Activated CD4-positive, alpha-beta T cell treated with anti-CD3 and anti-CD28 coated beads, Interleukin-2, amount 50 U/mL, for 24 hours (primary cell): ENCODE data around the gene SBK2.
"Not testable (repeated sequence)": the region's sequence is repeated elsewhere in the genome, so short reads cannot be mapped to it uniquely, and the experiment has no call there.

ENCODE experiments used
- DNase-seq, 2 donors: peaks; one replicate each; pipeline ENCODE4 v3.0.0-alpha.2; 2020; ENCODE audit warnings: low read depth in 1 of 2, low spot score in 1 of 2

The SBK2 gene

DNA sequence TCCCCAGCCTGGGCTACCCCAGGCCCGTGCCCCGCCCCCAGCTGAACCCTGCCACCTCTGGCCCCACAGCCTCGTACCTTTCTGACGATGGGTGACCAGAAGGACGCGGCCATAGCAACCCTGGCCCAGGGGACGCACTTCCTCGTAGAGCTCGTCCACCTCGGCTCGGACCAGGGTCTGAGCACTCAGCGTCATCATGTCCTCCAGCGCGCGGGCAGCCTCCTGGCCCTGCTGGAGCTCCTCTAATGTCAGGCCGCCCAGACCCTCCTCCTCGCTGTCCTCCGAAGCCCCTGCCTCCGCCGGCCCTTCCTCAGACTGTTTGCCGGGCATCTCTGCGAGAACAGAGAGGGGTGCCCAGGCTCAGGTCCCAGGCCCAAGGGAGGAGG lies 975 bp downstream of the SBK2 start:
- DNase-seq: no peak

DNA sequence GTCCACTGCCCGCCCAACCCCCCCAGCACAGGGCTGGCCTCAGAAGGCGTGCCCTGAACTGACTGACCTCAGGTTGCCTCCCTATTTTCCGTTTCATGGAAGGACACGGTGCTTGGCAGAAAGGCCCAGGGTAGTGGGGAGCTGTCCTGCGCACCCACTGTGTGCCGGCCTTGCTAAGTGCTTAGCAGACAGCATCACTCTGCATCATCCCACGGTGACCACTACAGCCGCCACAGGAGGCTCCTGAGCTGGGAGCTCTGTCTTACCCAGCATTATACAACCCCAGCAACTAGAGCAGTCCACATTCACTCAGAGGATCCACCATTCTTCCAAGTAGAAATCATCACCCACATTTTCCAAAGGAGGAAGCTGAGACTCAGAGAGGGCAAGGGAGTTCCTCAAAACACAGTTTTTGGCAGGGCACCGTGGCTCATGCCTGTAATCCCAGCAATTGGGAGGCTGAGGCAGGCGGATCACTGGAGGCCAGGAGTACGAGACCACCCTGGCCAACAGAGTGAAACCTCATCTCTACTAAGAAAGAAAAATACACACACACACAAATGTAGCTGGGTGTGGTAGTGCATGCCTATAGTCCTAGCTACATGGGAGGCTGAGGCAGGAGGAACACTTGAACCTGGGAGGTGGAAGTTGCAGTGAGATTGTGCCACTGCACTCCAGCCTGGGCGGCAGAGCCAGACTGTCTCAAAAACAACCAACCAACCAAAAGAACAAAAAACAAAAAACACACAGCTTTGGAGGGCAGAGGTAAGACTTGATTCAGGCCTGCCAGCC lies 1.6 kb downstream of the SBK2 start:
- no peak for DNase-seq

DNA sequence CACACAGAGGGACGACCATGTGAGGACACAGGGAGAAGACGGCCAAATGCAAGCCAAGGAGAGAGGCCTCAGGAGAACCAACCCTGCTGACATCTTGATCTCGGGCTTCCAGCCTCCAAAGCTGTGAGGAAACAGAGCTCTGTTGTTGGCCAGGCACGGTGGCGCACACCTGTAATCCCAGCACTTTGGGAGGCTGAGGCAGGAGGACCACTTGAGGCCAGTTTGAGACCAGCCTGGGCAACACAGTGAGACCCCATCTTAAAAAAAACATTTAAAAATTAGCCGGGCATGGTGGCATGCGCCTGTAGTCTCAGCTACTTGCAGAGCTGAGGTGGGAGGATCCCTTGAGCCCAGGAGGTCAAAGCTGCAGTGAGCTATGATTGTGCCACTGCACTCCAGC lies 2.7 kb downstream of the SBK2 start:
- not testable (repeated sequence) for DNase-seq

DNA sequence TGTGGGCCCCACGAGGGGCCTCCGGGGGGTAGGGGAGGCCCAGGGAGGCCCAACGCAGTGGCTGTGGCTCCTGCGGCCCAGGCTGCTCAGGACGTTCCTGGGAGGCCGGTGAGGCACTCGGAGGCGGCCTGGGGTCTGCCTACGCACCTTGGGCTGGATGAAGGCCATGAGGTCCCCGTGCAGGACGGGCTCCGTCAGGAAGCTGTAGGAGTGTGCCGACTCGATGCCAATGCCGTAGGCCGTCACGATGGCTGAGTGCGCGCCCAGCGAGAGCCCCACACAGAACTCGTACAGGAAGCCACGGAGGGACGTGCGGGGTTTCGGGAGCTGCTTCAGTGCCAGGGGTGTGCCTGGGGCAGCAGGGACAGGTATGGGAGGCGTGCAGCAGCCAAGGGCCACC lies 5.9 kb downstream of the SBK2 start:
- no peak for DNase-seq

DNA sequence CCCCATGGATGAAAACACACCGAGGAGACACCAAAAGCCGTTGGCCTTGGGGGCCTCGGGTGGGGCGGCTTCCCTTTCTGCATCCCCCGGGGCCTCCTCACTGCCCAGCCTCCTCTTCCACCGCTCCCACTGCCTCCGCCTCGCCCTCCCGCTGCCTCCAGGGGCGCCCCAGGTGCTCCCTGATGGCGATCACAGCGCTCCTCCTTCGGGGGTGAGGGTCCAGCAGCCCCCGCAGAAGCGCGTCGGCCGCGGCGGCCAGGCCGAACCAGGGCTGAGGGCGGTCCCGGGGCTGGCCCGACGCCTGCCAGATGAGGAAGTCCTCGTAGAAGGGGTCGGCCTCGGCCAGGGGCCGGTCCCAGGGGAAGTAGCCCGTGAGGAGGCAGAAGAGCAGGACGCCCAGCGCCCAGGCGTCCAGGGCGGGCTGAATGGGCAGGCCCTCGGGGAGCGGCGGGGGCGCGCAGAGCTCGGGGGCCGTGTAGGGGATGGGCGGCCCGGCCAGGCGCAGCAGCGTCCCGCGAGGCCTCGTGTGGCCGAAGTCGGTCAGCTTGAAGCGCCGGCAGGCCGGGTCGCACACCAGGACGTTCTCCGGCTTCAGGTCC lies 7.2 kb downstream of the SBK2 start:
- DNase-seq: no peak

DNA sequence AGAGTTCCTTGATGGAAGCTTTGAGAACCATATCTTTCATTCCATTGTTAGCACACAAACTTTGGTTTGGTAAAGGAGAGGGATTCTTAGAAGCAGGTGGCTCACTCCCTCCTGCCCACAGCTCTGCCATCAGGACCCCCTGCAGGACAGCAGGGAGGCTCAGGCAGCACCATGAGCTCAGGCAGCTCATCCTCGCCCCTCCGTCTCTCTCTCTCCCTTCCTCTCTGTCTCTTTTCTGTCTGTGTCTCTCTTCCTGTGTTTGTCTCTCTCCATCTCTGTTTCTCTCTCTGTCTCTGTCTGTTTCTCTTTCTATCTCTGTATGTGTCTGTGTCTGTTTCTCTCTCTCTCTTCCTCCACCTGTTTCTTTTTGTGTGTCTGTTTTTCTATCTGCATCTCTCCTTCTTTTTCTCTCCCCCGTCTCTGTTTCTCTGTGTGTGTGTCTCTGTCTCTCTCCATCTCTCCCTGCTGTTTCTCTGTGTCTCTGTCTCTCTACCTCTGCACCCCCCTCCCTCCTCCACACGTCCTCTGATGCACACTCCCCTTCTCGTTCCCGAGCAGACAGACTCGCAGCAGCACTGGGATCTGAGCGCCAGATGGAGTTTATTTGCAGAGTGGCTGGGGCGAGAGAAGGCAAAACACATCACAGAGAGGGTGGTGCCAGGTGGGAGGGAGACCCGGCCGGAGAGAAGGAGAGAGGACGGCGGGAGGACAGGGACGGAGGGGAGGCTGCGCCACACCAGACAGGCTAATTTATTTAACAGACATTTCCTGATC lies 8.7 kb downstream of the SBK2 start:
- DNase-seq: no peak

DNA sequence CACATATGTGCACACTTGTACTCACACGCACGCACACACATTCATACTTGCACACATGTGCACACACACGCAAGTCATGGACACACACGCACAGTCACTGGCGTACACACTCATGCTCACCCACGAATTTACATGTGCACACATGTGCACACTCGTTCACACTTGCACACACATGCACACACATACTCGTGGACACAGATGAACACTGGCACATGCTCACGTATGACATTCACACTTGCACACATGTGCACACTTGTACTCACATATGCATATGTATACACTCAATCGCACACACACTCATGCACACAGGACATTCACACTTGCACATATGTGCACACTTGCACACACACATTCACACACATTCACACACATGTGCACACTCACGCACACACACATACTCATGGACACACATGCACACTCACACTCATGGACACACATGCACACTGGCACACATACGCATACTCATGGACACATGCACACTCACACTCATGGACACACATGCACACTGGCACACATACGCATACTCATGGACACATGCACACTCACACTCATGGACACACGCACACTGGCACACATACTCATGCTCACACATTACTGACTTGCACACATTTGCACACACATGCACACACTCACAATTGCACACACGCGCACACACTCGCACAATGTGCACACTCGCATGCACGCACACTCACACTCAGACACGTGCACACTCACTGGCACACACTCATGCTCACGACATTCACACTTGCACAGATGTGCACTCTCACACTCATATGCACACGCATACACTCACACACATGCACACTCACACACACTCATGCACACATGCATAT lies 9.5 kb downstream of the SBK2 start:
- DNase-seq: no peak

DNA sequence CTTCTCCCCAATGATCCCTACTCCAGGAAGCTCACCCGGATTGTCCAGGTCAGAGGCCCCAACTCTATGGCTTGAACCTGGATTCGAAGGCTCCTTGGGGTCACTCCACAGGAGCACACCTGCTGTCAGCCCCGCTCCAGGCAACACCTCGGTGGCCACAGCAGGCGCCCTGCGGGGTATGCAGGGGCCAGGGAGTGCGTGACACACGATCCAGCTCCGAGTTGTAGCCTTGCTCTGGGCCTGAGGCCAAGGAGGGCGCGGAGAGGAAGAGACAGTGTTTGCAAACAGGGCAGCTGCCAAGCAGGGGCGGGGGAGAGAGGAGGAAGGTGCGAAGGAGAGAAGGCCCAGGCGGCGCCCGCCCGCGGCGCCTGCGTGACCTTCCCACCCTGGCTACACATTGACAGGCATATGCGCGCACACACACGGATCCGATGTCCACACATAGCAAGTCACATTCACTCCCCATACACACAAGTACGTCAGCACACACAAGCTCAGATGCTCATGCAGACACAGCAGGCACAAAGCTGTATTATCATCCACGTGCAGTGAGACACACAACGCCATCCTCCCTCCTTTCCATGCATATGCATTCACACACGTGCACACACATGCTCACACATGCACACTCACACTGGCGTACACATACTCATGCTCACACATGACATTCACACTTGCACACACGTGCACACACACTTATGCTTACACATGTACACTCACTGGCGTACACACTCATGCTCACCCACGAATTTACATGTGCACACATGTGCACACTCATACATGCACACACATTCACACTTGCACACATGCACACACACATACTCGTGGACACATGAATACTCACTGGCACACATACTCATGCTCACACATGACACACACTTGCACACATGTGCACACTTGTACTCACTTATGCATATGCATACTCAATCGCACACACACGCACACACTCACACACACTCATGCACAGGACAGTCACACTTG lies 10.4 kb downstream of the SBK2 start:
- no peak for DNase-seq

DNA sequence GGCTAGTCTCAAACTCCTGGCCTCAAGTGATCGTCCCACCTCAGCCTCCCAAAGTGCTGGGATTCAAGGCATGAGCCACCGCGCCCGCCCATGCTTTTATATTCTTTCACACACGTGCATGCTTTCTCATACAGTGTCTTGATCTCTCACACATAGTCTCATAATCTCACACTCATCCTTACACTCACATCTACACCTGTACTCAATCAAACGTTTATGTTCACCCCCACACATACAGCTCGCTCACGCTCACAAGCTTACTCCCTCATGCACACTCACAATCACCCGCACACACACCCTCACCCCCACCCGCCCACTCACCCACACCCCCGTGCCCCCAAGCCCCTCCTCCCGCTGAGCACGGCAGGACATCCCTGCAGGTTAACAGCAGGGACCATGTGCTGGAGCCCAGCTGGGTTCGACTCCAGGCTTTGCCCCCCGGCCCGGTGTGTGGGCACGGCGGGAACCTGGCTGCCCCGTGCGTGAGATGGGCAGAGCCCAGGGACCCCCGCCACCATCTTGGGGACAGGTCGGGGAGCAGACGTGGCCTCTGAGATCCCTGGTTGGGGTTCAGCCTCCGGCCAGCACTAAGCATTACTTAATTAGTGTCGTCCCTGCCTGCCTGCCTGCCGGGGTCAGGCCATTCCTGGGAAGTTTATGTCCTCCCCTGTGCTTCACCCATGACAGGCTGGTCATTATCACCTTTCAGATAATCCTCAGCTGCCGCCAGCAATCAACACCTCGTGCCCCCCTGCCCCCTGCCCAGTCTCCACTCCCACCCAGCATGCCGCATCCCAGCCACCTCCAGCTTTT lies 11.4 kb downstream of the SBK2 start:
- DNase-seq: no peak

DNA sequence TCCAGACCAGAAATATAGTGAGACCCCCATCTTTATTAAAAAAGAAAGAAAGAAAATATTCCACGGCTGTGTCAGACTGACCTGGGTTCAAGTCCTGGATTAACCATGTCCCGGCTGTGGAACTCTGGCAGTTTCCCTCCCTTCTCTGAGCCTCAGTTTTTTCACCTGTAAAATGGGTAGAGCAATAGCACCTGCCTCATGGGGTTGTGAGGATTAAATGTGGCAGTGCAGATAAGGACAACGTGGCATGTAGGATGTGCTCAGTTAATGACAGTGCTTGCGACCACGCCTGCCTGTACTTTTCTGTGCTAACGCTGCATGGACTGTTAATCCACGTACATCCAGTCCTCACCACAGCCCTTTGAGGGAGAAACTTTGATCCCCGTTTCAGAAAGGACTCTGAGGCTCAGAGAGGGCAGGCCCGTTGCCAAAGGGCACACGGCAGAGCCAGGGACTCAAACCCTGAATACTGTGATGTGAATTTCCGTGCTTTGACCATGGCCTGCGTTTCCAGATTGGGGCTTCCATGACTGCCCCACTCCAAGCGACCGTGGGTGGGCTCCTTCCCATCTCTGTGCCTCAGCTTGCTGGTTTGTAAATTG lies 16.1 kb downstream of the SBK2 start:
- DNase-seq: no peak

DNA sequence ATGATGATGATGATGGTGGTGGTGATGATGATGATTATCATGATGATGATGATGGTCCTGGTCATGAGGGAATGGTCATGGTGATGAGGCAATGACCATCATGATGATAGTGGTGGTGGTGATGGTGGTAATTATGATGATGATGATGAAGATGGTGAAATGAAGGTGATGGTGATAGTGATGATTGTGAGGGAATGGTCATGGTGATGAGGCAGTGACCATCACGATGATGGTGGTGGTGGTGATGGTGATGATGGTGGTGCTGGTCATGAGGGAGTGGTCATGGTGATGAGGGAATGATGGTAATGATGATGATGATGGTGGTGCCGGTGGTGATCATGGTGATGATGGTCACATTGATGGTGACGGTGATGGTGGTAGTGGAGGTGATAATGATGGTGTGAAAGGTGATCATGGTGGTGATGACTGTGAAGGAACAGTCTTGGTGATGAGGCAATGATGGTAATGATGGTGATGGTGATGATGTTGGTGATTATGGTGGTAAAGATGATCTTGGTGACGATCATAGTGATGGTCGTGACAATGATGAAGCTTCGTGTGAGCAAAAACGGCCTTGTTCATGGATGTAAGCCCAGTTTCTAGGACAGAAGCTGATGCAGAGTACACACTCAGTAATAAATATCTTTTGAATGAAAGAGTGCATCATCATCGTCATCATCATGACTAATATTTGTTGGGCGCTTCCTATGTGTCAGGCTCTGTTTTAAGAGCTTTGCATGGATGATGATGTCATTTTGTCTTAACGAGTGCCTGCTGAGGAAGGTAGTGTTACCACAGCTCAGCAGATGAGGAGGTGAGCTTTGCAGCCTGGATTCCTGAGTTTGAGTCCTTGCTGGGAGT lies 17.3 kb downstream of the SBK2 start:
- no peak for DNase-seq

DNA sequence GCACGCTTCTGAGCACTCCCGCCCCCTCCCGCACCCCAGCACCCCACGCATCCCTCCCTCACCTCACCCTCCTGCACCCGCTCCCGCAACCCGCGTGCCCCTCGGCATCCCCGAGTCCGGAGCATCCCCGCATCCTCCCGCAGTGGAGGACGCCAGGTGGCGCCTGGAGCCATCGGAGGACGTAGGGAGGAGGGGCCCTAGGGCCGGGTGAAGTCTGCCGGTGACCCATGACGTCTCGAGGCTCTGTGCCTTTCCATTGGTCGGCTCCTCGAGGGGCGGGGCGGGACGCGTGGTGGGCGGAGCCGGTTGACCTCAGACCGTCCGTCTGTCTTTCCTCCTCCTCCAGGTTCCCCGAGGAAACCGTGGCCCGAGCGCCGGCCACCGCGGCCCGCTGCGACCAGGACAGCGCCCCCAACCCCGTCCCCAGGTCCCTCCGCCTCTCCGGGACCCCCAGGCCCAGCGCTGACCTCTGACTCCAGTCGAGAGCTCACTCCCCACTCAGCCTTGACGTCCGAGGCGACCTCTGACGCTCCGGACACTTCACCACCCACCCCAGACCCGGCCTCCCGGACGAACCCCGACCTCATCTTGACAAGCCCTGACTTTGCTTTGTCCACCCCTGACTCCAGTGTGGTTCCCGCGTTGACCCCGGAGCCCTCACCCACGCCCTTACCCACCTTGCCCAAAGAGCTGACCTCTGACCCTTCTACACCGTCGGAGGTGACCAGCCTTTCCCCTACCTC lies 19.9 kb downstream of the SBK2 start:
- DNase-seq: peak; percentile 91

DNA sequence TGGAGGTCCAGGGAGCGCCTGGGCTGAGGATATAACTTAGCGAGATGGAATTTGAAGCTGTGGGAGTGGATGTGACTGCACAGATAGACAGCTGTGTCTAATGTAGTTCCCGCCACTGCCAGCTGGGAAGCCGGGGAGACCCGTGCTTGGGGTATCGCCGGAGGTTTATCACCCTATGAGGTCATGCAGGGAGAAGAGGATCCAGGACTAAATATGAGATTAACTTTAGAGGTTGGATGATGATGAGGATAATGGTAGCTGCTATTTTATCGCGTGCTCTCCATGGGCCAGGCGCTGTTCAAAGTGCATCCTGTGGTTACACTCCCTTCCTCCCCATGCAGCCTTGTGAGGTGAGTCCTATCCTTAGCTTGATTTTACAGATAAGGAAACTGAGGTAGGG lies 28.8 kb downstream of the SBK2 start:
- no peak for DNase-seq

DNA sequence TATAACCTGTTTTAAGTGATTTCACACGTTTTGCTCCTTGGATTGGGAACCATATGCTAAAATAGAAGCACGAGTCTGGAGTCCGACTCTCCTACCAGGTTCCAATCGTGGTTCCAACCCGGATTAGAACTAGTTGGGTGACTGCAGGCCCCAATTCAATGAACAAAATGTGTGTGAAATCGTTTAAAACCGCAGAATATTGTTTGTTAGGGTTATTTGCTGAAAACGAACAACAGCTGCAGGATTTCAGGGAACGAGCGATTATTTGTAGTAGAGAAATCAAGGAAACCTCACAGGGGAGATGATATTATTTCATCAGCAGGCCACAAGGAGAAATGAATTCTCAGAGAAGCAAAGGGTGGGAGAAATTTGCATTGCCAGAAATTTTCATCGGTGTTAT lies 32.0 kb downstream of the SBK2 start:
- no peak for DNase-seq

DNA sequence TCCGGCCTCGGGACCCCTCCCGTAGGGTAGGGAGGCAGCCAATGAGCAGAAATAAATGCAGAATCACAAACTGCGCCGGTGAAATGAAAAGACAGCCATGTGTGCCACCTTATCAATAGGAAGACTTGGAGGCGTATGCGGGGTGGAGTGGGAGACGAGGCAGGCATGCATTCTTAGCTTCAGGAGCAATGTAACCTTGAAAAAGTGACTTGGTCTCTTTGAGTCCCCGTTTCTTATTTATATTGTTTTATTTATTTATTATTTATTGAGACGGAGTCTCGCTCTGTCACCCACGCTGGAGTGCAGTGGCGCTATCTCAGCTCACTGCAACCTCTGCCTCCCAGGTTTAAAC lies 32.7 kb downstream of the SBK2 start:
- DNase-seq: no peak

DNA sequence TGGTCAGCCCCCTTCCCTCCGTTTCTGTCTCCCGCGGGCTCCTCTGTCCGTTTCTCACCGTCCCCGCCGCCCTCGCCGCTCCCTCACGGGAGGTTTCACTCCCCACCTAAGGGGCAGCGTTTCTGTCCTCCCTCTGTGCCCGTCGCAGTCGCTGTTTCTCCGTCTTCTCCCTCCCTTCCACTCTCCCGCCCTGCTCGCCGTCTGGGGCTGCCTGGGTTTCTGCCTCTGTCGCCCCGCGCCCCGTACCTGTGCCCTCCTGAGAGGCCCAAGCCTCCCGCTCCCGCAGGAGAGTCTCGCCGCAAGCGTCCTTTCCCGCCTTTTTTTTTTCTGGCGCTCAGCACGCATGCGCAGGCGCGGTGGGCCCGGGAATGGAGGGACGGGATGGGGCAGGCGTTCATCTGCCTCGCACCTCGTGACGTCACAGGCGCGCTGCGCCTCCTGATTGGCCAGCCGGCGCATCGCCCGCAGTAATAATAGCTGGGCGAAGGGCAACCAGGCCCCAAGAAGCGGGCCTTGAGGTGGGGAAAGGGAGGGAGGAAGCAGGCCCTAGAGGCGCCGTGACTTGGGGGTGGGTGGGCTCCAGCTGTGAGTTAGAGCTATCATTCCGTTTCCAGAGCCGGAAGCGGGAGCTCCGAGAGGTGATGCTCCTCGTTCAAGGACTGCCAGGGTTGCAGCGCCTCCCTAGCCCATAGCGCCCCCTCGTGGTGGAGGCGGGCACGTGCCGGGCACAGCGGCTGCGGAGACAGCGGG lies 33.3 kb downstream of the SBK2 start:
- peak; percentile 90 to 99 for DNase-seq

DNA sequence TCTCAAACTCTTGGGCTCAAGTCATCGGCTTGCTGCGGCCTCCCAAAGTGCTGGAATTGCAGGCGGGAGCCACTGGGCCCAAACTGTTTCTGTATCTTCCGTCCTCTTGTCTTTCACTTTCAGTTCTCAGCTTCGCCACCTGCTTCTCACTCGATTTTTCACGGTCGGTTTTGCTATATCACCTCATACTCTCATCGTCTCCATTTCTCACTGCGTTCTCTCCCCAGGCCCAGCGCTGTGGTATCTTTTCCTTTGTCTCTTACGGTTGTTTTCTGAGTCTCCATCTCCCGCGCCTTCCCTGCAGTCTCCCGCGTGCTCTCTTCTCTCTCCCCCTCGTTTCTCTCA lies 33.8 kb downstream of the SBK2 start:
- DNase-seq: no peak
